HUDEP-2 (cell line): Measurements from ENCODE around the gene TREM1.
A peak's percentile ranks its signal among the peaks of the same experiment; 100 is the strongest.
"Not testable (repeated sequence)": the region's sequence is repeated elsewhere in the genome, so short reads cannot be mapped to it uniquely, and the experiment has no call there.

Source experiments
- DNase-seq, 76 experiments: peaks; one replicate each; lab custom pipeline; 2025; ENCODE audit not compliant: unreplicated experiment in 76 of 76; lab: John Stamatoyannopoulos, UW

Gene TREM1

DNA sequence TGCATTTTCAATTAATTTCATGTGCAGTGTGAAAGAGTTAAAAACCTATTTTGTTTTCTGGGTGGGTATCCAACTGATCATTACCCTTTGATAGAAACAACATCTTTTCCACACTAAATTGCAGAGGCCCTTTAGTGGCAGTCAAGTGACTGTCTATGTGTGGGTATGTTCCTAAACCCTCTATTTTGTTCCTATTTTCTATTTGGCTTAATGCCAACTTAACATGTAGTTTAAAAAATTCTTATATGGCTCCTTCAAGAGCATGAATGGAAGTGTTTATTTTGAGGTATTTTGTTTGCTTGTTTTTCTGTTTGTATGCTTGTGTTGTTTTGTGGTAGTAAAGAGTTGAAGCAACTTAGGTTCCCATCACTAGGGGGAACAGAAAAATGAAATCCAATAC, 19.9 kb downstream of the TREM1 start:
- DNase-seq, result no peak

GRCh38 chr6:41263267-41263666, 23.2 kb downstream of the TREM1 start:
- DNase-seq, result no peak

DNA sequence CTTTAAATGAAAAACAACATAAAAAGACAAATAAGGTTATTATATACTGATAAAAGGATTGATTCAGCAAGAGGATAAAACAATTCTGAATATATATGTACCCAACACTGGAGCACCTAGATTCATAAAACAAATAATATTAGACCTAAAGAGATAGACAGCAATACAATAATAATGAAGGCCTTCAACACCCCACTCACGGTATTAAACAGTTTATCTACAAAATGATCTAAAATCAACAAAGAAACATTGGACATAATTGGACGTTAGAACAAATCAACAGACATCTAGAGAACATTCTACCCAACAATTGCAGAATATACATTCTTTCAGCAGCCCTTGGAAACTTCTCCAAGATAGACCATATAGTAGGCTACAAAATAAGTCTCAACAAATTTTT, 24.1 kb downstream of the TREM1 start:
- DNase-seq, result no peak

GRCh38 chr6:41258196-41258493, 28.3 kb downstream of the TREM1 start:
- DNase-seq, result no peak

- DNase-seq, result no peak
Observed at GRCh38 chr6:41257369-41258195, 28.9 kb downstream of the TREM1 start.

GRCh38 chr6:41256383-41256782, 30.1 kb downstream of the TREM1 start:
- DNase-seq, result no peak

- no peak for DNase-seq
Observed at GRCh38 chr6:41255638-41256246, 30.7 kb downstream of the TREM1 start.

DNA sequence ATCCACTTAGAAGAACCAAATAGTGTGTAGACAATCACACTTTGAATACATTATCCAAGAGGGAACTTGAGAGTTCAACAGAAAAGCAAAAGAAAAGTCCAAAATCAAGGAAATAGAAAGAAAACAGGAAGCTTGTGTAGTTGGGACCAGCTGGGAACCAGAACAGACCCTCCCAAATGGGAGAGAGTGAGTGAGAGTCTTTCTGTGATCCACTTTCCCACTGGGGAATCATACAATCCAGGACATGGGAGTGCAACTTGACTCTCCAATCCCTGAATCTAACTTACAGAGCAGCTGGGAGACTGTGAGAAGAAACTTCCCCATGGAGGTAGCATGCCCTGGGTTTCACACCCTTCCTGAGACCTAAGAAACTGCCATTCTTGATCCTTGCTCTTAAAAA, 31.4 kb downstream of the TREM1 start:
- no peak for DNase-seq

DNA sequence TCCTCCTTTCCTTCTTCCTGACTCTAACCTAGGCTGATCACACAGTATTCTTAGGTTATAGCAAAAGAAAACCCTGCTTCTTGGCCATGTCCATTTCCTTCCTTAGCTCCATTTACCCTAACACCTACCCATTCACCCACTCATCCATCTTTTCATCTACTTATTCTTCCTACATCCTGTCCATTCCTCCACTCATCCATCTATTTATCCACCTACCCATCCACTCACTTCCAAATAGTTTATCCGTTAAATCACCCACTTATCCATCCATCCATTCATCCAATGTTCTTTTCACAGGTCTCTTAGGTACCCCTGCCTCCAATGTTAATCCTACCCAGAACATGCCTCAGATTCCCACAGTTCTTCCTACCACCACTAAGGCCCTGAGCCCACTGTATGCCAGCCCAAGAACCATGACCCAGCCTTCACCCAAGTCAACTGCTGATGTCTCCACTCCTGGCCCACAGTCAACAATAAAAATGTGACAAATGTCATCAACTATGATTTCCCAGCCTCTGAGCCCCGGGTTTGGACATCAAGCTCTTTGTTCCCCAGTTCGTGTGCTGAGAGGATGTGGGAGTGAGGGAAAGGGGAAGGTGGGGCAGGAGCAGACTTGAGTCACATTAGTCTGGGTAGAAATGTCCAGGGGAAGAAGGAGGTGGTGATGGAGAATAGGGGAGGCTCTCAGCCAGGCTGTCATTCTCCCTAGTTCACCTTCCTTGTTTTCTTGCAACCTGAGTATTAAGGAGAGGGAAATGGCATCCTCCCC, 33.9 kb downstream of the TREM1 start:
- no peak for DNase-seq

GRCh38 chr6:41247882-41248705, 38.4 kb downstream of the TREM1 start:
- DNase-seq, result no peak

DNA sequence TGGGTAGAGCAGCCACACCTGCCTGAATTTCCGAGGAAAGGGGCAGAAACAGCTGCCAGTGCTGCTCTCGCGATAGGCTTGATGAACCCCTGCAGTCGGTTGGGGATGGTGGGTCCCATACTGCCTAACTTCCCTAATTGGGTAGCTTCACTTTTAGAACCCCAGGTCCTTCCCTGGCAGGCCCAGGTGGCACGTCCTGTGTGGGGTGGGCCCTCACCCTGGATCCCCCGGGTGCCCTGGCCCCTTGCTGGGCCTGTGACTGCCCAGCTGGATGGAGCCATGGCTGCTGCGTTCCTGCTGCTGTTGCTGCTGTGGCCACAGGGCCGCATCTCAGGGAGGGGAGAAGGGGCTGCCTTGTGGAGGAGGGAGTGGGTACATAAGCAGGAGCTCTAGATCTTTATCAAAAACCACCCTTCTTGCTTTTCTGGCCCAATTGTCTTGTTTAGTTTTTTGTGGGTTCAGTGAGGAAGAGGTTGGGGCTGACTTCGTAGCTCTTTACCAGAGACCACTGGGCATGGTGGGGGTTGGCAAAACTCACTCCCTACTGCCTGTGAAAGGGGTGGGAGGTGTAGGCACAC, 39.1 kb downstream of the TREM1 start:
- DNase-seq, result no peak

DNA sequence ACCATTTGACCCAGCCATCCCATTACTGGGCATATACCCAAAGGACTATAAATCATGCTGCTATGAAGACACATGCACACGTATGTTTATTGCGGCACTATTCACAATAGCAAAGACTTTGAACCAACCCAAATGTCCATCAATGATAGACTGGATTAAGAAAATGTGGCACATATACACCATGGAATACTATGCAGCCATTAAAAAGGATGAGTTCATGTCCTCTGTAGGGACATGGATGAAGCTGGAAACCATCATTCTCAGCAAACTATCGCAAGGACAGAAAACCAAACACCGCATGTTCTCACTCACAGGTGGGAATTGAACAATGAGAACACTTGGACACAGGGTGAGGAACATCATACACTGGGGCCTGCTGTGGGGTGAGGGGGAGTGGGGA, 40.0 kb downstream of the TREM1 start:
- not testable (repeated sequence) for DNase-seq

GRCh38 chr6:41239467-41240159, 46.9 kb downstream of the TREM1 start:
- no peak for DNase-seq

DNA sequence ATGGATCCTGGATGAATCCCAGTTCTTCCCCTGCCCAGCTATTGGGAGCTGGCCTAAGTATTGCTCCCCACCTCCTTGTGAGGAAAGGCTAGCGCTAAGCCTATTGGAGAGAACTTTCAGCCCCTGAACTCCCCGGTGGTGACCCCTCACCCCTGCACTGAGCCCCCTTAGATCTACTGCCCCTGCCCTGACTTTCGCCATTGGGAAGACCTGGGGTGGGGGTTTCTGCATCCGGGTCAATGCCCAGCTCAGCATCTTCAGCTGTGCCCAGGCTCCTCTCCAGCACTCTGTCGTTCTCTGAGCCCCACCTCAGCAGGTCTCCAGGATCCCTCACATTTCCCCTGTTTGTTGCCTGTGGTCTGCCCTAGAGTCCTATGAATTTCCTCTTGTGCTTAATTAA, 49.4 kb downstream of the TREM1 start:
- DNase-seq, result no peak

DNA sequence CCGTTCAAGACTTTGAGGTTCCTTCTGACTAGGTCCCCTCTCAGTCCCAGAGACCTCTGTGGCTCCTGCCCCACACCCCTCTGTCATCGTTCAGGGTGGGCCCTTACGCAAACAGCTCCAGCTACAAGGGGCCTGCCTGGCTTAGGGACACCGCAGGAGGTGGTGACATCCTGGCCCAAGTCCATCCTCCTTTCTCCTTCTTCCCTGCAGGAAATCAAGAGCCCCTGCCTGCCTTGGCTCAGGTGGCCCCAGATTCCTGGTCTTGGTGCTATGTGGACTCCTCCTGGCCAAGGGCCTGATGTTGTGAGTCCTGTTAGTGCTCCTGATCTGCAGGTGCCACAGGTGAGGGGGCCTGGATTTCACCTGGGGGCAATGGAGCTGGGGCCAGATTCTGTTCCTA, 50.2 kb downstream of the TREM1 start:
- no peak for DNase-seq

DNA sequence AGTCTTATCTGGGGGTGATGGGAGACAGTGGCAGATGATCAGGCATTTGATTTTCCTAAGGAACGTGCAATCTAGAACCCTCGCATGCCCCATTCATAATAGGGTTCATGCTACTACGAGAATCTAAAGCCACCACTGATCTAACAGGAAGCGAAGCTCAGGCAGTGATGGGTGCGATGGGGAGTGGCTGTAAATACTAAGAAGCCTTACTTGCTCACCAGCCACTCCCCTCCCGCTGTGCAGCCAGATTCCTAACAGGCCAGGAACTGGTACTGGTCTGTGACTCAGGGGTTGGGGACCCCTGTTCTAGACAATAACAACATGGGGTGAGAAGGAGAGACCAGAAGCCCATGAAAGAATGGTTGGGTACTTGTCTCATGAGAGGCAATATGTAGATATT, 53.8 kb downstream of the TREM1 start:
- no peak for DNase-seq

- DNase-seq, result no peak
Observed at GRCh38 chr6:41231246-41231645, 55.2 kb downstream of the TREM1 start.

DNA sequence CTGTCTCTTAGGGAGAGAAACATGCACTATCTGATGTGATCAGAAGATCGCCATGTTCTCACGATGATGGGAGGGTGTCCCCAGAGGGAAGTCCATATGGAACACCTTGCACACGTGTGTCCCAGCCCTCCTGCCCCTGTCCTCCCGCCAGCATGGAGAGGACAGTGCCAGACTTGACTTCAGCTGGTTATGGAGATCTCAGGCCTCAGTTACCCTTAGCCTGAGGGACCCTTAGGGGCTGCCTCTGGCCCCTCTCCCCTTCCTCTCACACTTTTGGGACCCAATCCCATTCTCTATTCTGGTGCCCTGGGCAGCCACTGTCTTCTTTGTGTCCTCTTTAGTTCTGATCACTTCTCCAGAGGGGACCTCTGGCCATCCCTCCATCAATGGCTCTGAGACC, 56.8 kb downstream of the TREM1 start:
- no peak for DNase-seq

DNA sequence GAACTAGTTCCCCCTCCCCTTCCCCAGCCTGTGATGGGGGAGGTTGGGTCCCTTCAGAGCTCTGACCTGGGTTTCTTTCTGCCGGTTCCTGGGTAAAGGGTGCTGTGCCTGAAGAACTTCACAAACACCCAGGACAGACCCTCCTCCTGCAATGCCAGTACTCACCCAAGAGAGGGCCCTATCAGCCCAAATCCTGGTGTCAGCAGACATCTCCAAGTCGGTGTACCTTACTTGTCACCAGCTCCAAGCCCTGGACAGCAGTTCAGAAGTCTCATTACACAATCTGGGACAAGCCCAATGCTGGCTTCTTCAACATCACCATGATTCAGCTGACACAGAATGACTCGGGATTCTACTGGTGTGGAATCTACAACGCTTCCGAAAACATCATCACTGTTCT, 57.9 kb downstream of the TREM1 start:
- DNase-seq, result peak in 1 of 76 experiments; percentile 4

DNA sequence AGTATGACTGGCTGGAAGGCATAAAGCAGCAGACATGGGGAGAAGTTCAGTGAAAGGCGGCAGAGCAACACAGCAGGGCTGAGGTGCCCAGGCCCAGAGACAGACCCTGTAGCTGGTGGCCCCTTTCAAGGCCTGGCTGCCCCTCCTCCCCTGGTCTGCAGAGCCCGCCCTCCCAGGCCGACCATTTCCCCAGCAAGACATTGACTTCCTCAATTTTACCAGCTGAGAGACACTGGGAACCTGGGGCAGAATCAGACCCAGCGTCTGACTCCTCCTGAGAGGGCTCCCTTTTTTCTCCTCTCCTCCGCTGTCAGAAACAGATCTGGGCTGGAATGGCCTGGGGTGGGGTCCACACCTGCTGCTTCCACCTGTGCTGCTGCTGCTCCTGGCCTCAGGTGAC, 58.4 kb downstream of the TREM1 start, which contains the start of gene TREML4:
TREML4 (plus strand) TSS at position 254 of the 400 bp plus-strand sequence; CDS start at position 333, 79 bp downstream.
- no peak for DNase-seq
